Measurements from ENCODE around the gene GTPBP2. TPM values are rescaled to one million over a fixed set of nuclear protein-coding genes. Genes with fewer than 3 reads are reported as not detected.

GTPBP2 gene
- total RNA-seq, 1 donor from 2014 or later = 90.9 TPM

DNA sequence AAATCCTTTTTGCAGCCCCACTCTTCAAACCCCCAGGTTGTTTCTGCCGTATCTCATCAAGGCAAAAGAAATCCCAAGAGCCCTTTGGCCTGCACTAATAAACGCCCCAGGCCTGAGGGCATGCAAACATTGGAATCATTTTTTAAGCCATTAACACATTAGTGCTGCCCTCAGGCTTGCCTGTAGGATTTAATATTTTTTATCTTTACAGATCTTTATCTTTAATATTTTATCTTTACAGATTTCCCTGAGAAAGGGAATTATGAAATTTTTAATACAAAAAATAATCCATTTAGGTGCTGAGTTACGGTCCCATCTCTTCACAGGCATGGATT is 14.7 kb downstream of the GTPBP2 start:
- Histone ChIP-seq H3K4me1 (peaks cover 2% of the 10 kb centered on the region), H3K4me3 (no peak overlapping the region), H3K27ac (no peak overlapping the region), H3K9me3 (no peaks in the 10 kb centered on the region), H3K27me3 (ENCODE audit: low read depth) (no peaks in the 10 kb centered on the region), H3K36me3 (peaks cover 71% of the 10 kb centered on the region)
- TF ChIP-seq CTCF (IDR thresholded peaks at IDR 0.05) = no peak
- DNase-seq = no peak
- no peak for ATAC-seq
- intact Hi-C loops (cut with DNase I) = no loop called here

- no peaks in the 10 kb centered on the region for H3K27me3 ChIP-seq (ENCODE audit: low read depth)
- DNase-seq (no peak), ATAC-seq (no peak)
- H3K4me1 ChIP-seq = peaks cover 2% of the 10 kb centered on the region
- peaks cover 66% of the 10 kb centered on the region for H3K36me3 ChIP-seq
- no peak overlapping the region for H3K27ac ChIP-seq
- TF ChIP-seq CTCF (IDR thresholded peaks at IDR 0.05) = no peak
- H3K4me3 ChIP-seq = no peak overlapping the region
- intact Hi-C loops (cut with DNase I) = no loop called here
- H3K9me3 ChIP-seq = no peaks in the 10 kb centered on the region
Measured at GRCh38 chr6:43613721-43614395, 15.2 kb downstream of the GTPBP2 start.

GRCh38 chr6:43610431-43610830 is 18.6 kb downstream of the GTPBP2 start:
- no peak for TF ChIP-seq CTCF (IDR thresholded peaks at IDR 0.05)
- intact Hi-C loops (cut with DNase I) = no loop called here
- Histone ChIP-seq H3K27me3 (ENCODE audit: low read depth) (no peaks in the 10 kb centered on the region), H3K36me3 (peaks cover 78% of the 10 kb centered on the region), H3K9me3 (no peaks in the 10 kb centered on the region), H3K4me3 (no peak overlapping the region), H3K4me1 (peaks cover 10% of the 10 kb centered on the region), H3K27ac (no peak overlapping the region)
- DNase-seq (no peak), ATAC-seq (no peak)

- peaks cover 10% of the 10 kb centered on the region for H3K4me1 ChIP-seq
- no peaks in the 10 kb centered on the region for H3K27me3 ChIP-seq (ENCODE audit: low read depth)
- no peak overlapping the region for H3K27ac ChIP-seq
- no peak for TF ChIP-seq CTCF (IDR thresholded peaks at IDR 0.05)
- DNase-seq (no peak), ATAC-seq (no peak)
- no peaks in the 10 kb centered on the region for H3K9me3 ChIP-seq
- intact Hi-C loops (cut with DNase I) = no loop called here
- no peak overlapping the region for H3K4me3 ChIP-seq
- H3K36me3 ChIP-seq = peaks cover 78% of the 10 kb centered on the region
Measured at GRCh38 chr6:43609402-43609801, 19.7 kb downstream of the GTPBP2 start.

DNA sequence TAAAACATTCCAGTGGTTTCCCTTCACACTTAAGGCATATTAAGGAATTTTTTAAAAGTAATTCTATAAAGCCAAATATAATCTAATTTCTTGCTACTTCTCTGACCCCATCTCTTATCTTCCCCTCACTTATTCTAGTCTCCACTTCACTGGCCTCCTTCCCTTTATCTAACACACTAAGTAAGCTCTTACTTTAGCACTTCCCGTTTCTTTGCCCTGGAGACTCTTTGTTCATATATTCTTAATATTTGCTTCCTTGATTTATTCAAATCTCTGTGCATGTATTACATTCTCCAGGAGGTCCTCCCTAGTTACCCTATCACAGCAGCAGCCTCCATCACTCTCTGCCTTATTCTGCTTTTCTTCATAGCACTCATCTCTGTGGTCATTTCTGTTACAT is 20.3 kb downstream of the GTPBP2 start:
- H3K4me1 ChIP-seq = peaks cover 10% of the 10 kb centered on the region
- no peak overlapping the region for H3K4me3 ChIP-seq
- TF ChIP-seq CTCF (IDR thresholded peaks at IDR 0.05) = no peak
- H3K27ac ChIP-seq = no peak overlapping the region
- DNase-seq = no peak
- intact Hi-C loops (cut with DNase I) = no loop called here
- no peaks in the 10 kb centered on the region for H3K27me3 ChIP-seq (ENCODE audit: low read depth)
- H3K9me3 ChIP-seq = no peaks in the 10 kb centered on the region
- peaks cover 78% of the 10 kb centered on the region for H3K36me3 ChIP-seq
- ATAC-seq = peak; percentile 19 to 36
